HG03060 (cell line): Measurements from ENCODE around the gene SNX2.

ENCODE experiments used
- ATAC-seq: cut with Tn5 transposase; IDR thresholded peaks from one replicate; pipeline ENCODE4 v1.9.1; 2021; ENCODE audit warnings: low read depth, moderate number of reproducible peaks; ENCODE audit not compliant: unreplicated experiment

SNX2 gene

DNA sequence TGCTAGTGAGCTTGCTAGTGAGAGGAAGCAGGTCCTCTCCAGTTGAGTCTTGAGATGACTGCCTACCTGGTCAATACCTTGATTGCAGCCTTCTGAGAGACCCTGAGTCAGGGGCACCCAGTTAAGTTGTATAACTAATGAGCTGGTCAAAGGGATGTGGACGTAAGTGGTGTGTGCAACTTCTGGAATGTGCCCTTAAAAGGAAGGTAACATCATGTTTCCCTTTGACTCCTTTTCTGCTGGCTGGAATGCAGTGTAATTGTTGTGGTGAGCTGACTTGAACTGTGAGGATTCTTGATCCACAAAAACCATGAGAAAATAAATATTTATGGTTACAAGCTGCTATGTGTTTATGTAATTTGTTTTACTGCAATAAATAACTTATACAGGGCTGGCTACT is 2.4 kb upstream of the SNX2 start:
- no peak for ATAC-seq

DNA sequence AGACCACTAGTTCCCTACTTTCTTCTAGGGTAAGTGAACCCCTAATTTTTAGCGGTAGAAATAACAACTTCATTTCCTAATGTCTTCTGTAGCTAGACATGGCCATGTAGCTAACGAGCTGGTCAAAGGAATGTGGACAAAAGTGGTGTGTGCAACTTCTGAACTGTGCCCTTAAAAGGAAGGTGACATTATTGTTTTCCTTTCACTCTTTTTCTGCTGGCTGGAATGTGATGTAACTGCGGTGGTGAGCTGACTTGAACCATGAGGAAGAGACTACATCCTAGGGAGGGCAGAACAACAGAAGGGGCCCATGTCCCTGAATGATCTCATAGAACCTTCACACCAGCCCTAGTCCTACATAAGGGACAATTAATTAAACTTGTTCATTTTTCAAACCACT is 1.3 kb upstream of the SNX2 start:
- ATAC-seq, result no peak

DNA sequence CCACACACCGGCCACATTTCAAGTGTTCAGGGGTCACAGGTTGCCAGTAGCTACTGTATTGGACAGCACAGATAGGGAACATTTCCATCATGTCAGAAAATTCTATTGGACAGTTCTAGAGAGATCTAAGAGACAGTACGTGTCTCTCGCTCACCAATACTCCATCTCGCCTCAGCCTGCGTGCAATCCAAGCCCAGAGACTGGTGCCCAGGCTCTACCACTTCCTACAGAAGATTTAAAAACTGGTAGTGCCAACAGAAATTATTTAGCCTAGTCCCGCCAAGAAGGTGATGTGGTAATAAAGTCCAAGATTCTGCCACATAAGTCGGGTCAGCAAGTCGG is 390 bp upstream of the SNX2 start:
- peak; percentile 28 for ATAC-seq

DNA sequence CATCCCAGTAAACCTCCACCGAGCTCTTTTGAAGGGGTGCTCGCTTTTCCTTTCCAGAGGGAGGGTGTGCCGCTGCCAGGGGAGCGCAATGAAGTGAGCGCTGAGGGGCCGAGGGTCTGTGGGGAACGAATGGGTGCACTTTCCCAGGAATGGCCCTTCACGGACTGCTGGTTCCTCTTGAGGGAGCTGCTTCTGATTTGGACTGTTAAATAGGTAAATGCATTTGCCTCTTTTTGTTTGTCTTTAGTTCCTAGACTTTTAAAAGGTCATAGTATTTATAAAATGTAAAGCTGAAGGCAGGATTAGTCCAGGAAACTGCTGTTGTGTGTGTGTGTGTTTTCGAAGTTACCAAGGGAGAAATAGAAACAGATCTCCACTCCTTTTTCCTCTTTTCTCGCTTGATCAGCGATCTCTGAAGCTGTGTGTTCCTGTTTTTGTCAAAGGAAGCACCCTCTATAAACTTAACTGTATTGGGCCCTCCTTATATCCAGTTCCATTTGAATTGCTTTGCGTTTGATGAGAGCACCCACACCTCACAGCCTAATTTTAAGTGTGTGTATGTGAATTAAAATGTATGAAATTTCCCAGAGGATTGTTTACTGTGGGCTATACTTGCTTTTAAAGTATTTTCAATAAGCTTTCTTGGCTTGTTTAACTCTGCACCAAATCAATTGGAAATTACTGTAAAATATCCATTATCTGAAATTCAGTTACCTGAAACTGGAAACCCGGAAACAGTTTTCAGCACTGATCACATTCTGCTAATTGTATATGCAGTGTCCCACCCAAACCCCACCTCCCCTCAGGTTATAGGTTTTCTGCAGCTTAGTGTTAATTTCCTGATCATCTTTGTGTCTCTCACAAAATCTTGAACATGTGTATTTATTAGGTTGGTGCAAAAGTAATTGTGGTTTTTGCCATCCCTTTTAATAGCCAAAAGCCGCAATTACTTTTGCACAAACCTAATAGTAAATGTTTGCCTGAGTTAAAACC is 966 bp downstream of the SNX2 start:
- ATAC-seq, result peak; percentile 1

DNA sequence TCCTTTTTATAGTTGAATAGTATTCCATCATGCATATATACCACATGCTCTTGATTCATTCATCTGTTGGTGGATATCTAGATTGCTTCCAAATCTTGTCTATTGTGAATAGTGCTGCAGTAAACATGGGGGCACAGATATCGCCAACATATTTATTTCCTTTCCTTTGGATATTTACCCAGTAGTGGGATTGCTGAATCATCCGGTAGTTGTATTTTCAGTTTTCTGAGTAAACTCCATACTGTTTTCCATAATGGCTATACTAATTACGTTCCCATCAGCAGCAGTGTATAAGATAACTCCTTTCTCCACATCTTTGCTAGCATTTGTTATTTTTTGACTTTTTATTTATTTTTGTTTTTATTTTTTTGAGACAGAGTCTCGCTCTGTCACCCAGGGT is 3.3 kb downstream of the SNX2 start:
- no peak for ATAC-seq

DNA sequence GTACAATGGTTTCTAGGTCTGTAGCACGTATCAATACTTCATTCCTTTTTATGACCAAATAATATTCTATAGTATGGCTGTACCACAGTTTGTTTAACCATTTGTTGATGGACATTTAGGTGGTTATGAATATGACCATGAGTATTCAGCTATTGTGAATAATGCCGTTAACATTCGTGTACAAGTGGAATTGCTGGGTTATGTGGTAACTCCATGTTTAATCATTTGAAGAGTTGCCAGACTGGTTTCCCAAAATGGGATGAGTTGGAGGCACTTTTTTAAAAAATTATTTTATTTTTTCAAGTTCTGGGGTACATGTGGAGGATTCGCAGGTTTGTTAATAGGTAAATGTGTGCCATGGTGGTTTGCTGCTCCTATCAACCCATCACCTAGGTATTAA is 4.6 kb downstream of the SNX2 start:
- no peak for ATAC-seq

DNA sequence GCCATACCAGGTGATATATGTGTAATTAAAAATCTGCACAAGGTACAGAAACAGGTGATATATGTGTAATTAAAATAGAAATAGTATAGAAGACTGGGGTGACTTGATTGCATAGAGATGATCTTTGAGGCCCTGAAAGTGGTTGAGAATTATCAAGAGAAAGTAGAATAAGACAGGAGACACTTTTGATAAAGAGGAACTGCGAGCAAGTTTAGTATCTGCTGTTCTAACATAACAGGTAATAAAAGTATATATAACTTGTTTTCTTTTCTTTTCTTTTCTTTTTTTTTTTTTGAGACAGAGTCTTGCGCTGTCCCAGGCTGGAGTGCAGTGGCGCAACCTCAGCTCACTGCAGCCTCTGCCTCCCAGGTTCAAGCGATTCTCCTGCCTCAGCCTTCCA is 5.4 kb downstream of the SNX2 start:
- no peak for ATAC-seq

DNA sequence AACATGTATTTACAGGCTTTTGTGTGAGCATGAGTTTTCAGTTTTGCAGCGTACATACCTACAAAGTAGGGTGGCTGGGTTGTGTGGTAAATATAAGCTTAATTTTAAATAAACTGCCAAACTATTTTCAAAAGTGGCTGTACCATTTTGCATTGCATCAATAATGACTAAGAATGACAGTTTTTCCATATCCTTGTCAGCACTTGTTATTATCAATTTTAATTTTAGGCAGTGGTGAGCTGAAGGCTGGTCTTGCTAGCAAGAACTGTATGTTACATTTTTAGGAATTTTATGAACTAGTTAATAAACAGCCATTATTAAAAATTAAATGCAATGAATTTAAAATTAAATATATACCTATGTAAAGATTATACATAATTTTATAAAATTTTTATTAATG is 6.6 kb downstream of the SNX2 start:
- ATAC-seq, result no peak

DNA sequence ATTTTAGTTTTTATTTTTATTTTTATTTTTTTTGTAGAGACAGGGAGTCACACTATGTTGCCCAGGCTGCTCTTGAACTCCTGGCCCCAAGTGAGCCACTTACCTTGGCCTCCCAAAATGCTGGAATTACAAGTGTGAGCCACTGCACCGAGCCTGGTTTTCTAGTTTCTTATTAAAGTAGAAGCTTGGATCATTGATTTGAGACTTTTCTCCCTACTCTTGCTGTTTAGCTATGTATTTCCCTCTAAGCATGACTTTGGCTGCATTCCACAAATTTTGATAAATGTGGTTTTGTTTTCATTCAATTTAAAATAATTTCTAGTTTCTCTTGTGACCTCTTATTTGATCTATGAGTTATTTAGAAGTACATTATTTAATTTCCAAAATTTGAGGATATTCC is 10.4 kb downstream of the SNX2 start:
- ATAC-seq, result no peak

DNA sequence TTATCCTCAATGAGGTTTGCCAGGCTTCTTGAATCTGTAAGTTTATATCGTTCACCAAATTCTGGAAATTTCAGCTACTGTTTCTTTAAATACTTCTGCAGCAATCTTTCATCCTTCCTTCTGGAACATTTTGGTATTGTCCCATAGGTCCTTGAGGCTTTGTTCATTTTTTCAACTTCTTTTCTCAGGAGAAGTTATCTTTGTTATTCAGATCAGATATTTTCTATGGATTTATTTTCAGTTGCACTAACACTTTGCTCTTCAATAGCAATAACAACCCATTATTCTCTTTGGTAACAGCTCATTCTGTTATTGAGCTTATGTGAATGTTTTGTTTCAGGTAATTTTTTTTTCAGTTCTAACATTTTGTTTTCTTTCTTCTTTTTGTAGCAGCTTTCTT is 13.5 kb downstream of the SNX2 start:
- ATAC-seq, result no peak

DNA sequence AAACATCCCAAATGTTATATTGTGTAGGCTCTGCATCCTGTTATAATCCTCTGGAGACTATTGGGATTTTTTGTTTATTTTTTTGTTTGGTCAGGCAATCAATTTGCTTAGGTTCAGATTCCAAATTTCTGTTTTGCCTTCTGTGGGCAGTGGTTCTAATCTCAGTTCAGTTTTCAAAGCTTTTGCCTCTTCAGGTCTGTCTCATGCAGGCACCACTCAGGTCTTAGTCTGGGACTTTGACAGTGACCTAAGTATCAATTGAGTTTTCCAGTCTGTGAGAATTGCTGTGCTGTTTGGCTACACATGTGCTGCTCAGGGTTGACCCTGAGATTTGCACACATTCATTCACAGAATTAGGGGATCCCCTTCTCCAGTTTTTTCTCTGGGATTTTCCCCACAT is 14.1 kb downstream of the SNX2 start:
- ATAC-seq, result no peak

DNA sequence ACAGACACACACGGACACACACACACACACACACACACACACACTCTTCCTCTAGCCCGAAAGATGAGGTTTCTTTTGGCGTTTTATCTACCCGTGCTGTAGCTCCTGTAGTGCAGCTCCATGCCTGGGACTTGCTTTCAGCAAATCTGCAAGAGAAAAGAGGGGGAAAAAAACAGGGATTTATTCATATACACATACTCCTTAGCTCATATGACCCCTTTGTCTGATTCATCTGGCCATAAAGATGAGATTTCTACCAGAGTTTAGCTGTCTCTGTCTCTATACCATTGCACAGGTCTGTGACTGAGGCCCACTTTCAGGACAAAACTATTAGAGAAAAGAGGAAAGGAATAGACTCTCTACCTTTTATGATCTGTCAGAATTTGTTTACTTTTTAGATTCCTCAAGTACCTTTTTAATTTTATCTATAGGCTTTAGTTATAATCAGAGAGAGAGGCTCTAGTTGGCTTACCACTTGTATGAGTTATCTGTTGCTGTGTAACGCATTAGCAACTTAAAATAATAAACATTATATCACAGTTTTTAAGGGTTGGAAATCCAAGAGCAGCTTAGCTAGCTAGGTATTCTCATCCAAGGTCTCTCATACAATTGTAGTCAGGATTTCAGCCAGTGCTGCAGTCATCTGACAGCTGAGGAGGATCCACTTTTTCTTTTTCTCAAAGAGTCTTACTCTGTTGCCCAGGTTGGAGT is 14.7 kb downstream of the SNX2 start:
- no peak for ATAC-seq

DNA sequence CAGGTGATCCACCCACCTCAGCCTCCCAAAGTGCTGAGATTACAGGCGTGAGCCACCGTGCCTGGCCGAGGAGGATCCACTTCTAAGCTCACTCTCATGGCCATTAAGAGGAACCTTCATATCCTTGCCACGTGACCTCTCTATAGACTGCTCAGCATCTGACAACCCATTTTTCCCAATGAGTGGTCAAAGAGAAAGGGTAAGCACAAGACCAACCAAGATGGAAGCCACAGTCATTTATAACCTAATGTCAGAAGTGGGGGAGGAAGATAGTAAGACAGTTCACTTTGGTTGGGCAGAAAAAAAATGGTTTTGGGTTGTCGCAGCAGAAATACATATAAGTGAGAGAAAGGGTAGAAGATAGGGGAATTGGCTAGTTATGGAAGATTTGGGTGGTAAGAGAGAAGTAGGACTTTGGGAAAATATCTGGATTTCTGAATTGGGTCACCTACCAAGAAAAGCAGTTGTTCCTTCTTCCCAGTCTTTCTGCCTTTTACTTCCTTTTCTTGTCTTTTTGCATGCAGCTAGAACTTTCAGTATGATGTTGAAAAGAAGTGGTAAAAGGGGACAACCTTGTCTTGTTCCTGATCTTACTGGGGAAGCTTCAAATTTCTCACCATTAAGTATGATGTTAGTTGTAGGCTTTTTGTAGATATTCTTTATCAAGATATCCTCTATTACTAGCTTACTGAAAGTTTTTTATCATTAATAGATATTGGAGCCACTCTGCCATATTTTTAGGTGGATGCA is 15.6 kb downstream of the SNX2 start:
- ATAC-seq, result no peak

DNA sequence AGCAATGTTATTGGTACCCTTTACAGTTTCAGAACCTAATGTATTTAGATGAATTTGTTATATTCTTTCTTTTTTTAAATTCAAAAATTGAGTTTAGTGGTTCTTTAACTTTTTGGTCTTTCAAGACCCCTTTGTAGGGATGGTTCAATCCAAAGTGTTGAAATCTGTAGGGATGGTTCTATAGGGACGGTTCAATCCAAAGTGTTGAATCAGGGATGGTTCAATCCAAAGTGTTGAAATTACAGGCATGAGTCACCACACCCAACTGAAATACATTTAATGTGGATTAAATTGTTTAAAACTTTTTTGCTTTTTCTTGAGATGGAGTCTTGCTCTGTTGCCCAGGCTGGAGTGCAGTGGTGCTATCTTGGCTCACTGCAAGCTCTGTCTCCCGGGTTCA is 30.6 kb downstream of the SNX2 start:
- ATAC-seq, result no peak

DNA sequence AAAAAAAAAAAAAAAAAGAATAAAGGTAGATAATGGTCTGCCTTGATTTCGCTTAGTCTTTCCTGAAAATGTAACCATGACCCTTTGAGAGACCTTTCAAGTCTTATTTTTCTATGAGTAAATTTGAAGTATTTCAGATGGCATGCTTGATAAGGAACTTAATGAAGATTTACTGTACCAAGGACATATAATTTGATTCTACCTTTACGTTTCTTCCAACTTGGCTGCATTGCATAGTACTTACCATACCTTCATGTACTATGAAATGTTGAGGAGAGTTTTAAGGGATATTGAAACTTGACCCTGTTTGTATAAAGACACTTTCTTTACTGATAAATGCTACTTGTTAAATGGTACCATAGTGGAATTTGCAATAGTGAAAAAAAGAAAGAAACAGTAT is 35.5 kb downstream of the SNX2 start:
- ATAC-seq, result no peak

DNA sequence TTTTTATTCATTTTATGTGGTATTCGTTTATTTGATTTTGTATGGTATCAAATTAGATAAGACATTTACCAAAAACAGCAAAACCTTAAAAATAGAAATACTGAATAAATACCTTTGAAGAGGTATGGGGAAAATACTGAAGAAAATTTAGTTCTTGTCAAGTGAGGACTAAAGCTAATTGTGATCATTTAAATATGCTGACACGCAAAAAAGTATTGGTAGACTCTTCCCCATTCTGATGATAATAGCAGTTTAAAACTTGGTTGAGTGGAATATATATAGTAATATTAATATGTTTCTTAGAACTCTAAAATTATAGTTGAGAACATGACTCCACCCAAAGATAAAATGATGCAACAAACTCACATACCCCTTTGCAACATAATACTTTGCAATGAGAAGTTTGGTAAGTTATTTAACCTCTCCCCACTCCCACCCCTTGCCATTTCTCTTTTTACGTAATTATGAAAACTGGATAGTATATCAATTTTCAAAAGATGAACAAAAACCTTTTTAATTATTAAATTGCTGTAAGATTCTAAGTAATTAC is 40.4 kb downstream of the SNX2 start:
- no peak for ATAC-seq

DNA sequence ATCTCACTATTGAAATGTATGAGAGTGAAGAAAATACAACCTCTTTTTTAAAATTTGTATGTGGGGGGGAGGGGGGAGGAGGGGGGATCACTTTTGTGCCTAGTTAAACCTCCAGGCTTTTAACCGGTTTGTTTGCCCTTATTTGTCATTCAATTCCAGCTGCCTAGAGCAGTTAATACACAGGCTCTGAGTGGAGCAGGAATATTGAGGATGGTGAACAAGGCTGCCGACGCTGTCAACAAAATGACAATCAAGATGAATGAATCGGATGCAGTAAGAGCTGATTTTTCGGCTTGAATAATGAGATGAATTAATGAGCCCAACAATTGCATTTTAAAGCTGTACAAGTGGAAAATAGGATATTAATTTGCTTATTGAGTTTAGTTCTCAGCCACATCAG is 41.9 kb downstream of the SNX2 start:
- no peak for ATAC-seq

DNA sequence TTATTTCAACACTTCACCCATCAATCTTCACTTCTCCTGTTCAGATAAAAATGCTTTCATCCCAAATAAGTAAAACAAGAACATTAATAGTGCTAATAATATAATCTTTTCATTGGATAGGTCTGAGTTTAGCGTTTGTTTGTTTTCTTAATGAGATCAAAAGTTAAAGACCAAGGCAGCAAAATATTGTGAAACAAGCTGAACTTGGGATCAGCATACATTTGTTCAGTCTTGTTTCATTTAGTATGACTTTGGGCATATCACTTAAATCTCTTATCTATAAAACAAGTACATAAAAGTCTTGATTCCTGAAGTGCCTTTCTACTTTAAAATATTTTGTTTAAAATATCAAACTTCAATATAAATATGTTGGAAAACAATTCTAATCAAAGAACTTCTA is 57.1 kb downstream of the SNX2 start:
- no peak for ATAC-seq

DNA sequence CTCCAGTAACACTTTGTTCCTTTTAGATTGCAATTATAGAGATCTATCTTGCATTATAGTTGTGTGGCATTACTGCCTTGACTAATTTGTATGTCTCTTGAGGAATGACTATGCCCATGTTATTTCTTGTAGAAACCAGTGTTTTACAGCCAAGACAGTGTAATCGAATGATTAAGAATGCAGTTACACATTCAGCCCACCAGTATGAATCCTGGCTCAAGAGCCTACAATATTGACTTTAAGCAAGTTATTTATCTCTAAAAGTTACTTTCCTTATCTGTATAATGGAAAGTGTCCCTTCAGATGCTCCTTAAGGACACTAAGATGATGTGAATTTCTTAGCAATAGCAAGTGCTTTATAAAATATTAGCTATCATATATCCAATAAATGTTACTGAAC is 60.8 kb downstream of the SNX2 start:
- ATAC-seq, result no peak

DNA sequence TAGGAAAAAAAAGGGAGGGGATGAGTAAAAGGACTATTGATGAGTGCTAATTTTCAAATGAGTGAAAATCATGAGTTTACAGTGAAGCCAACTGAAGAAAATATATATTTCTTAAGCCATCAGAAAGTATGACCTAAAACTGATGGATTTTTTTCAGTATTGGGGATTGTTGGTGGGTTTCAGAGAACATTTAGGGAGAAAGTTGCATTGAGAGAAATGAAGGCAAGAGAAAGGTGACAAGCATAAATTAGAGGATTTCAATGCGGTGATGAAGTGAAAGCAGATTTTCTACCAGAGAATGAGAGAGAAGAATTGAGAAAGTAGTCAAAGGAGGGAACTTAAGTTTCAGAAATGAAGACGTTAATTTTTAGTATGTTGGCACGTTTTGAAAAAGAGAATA is 62.1 kb downstream of the SNX2 start:
- no peak for ATAC-seq

DNA sequence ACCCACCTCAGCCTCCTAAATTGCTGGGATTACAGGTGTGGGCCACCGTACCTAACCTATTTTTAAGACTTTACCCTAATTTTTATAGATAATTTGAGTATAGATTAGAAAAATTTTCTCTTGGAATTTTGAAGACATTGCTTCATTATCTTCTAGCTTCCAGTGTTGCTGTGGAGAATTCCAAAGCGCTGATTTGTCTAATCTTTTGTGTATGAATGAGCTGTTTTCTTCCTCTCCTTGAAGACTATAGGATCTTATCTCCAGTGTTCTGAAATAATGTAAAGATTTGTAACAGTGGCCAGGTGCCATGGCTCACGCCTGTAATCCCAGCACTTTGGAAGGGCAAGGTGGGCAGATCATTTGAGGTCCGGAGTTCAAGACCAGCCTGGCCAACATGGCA is 64.9 kb downstream of the SNX2 start:
- no peak for ATAC-seq
